Measurements from ENCODE around the gene ZNF575.

GRCh38 chr19:43575955-43576878, 43.2 kb downstream of the ZNF575 start:
- no peak for TF ChIP-seq YY1 (IDR thresholded peaks at IDR 0.05; ENCODE audit: insufficient read depth, insufficient read length)
- no peak for TF ChIP-seq ZNF274 (IDR thresholded peaks at IDR 0.05; ENCODE audit: low read depth, low read length)
